HG03097 (cell line): ENCODE results near the gene F12.
A peak's percentile ranks its signal among the peaks of the same experiment; 100 is the strongest.

Experiments used
- ATAC-seq: cut with Tn5 transposase; IDR thresholded peaks from one replicate; pipeline ENCODE4 v1.9.1; 2021; ENCODE audit not compliant: unreplicated experiment, low FRiP score

F12 gene

DNA sequence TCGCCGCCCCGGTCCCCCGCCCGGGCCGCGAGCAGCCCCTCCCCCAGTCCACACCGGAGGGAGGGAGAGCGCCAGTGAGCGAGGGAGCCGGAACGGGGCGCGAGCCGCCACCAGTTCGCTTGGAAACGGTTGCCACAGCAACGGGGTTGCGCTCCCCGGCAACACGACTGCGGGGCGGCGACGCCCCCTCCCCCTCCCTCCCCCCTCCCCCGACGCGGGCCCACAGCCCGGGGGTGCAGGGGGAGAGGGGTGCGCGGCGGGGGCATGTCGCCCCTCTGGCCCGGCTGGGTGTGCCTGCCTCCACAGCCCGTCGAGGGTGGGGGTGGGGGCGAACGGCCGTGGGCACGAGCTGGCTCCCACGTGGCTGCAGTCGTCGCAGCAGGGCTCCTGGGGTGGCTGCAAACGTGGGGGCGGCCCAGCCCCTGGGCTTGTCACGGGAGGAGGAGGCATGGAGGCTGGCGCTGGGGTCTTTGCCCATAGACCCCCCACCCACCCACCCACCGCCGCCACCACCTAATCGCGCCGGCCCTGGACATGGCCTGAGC is 37.8 kb upstream of the F12 start:
- peak; percentile 23 for ATAC-seq

DNA sequence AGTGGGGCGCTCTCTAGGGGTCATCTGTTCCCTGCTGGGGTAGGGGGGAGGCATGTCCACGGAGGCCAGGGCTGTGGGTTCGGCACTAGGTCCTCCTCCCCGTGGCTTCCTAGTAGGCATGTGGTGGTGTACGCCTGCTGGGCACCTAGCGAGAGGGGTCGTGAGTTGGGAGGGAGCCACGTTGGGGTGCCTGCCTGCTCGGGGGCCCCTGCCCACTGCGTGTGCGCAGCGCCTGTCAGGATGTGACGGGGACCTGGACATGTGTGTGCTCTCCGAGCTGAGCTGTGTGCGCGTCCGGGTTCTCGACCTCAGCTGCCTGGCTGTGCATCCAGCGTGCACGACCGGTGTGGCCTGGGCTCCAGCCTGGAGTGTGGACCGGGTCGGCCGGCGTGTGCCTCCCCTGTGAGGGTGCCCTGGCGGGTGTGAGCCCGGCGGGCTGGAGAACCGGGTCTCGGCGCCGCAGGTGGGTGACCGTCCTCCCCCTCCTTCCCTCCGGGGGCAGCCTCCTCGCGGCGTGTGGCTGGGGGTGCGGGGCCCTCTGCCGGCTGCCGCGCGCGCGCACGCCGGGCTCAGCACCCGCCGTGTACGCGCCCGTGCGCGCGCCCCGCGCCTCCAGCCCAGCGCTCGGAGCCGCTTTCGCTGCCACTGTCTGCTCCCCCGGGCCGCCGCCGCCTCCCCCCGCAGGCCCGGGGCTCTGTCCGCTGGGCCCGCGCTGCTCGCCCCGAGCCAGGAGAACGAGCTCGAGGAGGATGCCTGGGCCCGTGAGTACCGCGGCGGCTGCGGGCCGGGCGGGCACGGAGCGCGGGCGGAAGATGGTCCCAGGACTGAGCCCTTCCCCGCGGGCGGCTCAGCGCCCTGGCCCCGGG is 37.1 kb upstream of the F12 start, which contains the start of gene PRR7:
PRR7 (plus strand) TSS at position 615 of the 866 bp plus-strand sequence. CDS start 8,254 bp downstream, outside the sequence.
- peak; percentile 40 for ATAC-seq

DNA sequence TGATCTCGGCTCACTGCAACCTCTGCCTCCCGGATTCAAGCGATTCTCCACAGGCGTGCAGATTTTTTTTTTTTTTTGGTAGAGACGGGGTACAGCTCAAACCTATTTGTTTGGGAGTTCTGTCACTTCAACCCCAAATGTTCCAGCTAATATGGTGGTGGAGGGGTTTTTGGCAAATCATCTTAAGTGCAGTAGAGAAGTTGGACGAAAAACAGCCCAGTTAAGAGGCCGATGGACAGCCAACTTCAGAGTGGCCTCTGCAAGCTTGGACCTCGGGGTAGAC is 36.5 kb upstream of the F12 start:
- no peak for ATAC-seq

DNA sequence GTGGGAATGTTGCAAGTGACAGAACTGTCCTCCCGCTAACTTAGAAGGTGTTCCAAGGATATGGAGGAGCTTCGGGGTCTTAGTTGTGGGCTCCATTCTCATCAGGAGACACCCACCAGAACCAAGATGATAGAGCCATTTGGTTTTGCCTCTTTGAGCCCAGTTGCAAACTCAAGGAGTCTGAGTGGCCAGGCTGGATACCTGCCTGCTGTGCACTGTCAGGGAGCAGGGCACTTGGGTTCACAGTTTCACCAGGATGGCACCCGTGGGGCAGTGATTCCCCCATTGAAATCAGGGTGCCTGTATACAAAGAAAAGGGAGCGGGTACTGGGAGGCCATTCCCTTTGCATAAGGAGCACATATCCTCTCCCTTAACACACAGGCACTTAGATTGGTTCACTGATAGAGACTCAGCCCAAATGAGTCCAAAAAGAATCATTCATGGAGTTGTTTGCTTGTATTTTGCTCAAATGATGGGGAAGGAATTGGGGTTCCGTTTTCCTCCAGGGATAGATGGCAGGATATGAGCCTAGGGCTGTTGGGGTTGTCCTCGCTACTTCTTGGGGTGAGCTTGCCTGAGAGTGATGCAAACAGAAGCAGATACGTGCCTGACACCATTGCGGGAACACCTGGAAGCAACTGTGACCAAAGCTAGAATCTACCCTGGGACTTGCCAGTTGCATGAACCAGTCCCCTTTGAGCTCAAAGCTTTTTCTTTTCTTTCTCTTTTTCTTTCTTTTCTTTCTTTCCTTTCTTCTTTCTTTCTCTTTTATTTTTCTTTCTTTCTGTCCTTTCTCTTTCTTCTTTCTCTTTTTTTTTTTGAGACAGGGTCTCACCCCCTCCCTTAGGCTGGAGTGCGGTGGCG is 35.9 kb upstream of the F12 start:
- ATAC-seq = no peak

DNA sequence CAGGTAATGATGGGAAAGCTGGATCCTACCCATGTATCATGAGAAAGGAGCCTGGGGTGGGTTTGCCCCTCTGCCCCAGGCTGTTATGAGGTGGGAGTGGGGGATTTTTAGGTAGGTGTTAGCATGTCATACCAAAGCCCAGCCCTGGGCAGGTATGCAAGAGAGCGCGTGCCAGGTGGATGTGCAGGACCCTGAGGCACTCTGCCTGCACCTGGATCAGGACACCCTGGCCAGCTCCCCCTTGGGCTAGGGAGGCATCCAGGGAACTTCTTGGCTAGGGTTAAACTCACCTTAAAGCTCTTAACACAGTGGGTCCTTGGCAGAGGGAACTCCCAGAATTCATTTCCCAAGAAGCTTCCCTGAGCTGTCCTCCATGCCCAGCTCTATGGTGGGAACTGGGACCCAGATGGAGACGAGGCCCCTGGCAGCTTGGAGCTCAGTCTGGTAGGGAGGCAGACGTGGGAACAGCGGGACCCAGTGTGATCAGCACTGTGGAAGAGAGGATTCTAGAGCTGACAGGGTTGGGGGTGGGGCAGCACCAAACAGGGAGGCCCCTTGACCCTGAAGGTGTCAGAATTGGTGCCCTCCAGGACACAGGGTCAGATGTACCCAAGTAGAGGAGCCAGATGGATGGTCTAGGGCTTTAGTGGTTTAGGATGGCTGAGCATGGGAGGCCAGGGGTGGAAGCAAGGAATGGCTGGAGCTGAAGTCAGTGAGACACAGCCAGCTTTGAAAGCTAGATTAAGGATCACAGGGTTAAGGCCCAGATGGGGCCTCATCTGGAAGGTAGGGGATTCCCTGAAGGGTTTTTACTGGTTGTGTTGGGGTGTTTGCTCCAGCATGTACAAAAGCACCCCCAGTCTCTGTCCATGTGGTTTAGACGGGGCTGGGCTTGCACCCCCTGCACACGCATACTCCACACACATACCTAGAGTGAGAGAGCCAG is 35.0 kb upstream of the F12 start:
- no peak for ATAC-seq

DNA sequence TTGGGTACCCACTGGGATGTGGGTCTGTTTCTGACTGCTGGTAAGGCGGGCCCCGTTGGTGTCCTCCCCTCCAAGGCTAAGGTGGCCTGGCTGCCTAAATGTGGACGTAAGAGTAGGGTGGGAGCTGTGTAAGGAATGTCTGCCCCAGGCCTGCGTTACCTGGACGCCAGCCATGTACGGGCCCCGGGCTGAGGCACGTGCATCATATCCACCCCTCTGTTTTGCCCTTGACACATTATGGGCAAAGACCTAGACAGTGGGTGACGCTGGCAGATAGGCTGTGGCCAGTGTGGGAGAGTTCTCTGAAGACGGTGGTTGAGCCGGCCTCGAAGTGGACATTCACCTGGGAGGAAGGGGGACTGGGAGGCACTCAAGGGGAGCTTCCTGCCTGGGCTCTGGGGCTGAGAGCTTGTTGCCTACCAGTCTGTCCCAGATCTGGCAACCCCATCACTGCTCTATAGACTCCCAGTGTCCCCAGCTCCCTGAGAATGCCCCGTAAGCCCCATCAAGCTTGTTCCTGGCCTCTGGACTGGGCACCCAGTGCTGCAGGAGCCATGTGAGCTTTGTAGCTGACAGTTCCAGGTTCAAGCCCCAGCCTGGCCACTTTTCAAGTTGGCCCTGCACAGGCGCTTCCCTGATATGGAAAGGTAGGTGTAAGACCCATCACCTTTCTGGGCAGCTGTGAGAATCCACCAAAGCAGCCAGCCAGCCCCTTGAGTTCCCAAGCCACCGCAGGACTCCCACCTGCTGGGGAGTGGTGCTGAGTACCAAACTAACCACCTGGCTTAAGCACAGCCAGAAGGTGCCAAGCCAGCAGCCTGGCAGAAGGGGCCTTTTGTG is 34.0 kb upstream of the F12 start:
- no peak for ATAC-seq

DNA sequence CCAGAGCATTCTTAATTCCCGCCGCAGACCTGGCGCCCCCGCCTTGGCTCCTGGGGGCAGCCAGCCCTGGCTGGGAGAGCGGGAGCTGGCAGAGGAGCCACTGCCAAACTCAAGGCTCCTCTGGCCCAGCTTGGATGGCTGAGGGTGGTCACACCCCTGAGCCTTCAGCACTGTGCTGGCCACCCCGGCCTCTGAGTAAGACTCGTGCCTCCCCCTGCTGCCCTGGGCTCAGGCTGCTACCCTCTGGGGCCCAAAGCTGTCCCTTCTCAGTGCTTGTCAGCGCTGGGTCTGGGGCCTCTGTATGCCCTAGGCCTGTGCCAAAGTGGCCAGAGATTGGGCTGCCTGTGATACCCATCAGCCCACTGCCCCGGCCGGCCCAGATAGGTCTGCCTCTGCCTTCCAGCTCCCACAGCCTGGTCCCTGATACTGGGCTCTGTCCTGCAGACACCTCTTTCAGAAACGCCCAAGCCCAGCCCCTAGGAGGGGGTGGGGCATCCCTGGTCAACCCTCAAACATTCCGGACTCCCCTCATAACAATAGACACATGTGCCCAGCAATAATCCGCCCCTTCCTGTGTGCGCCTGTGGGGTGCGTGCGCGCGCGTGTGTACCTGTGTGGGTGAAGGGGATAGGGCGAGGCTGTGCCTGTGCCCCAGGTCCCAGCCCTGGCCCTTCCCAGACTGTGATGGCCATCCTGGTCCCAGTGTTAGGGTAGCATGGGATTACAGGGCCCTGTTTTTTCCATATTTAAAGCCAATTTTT is 32.9 kb upstream of the F12 start:
- no peak for ATAC-seq

DNA sequence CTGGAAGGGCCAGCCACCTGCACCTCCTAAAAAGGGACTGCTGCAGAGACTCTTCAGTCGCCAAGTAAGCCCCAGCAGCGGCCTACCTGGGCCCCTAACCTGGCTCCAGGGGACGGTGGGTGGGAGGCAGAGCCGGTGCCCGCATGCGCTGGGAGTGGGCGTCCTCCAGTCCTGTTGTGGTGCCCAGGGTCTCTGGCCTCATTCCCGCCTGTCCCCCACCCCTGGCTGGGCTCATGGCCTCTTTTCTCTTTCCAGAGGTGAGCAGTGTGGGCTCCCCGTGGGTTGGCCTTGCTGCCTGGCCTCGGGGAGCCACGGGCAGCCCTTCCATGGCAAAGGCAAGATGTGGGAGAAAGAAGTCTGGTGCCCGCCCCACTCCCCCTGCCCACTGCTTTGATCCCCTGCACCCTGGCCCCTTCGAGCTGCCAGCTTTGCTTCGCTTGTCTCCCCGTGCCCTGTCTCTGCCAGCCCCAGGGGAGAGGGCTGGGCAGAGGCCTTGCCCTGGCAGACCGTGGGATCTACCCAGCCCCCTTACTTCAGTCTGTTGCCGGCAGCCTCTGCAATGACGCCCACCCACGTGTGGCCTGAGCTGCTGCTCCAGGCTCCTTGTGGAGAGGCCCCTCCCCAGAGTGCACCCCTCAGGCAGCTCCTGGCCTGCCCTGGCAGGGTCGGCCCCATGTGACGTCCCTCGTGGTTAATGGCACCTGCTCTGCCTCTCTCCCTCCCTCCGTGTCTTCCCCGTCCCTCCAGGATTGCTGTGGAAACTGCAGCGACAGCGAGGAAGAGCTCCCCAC is 31.8 kb upstream of the F12 start:
- no peak for ATAC-seq

DNA sequence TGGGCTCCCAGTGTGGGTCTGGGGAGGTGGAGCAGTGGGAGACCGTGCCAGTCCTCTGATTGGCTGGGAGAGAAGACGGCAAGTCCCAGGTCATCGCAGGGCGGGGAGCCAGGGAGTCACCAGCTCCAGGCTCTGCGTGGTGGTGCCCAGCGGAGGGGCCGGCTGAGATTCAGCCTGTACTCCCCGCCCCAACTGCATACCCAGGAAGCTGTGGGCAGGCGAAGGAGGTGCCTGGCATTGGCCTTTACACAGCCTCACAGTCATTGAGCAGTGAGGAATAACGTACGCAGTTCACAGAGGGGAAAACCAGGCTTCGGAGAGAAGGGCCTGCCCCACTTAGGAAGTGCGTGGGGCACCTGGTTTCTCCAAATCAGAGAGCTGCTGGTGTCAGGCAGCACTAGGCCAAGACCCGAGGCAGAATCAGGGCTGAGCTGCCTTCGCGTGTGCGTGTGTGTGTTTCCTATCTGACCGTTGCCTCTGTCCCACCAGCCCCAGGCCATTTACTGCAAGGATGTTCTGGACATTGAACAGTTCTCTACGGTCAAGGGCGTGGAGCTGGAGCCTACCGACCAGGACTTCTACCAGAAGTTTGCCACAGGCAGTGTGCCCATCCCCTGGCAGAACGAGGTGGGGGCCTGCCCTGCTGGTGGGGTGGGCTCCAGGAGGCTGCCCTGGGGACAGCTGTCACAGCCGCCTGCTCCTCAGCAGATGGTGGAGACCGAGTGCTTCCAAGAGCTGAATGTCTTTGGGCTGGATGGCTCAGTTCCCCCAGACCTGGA is 31.0 kb upstream of the F12 start:
- no peak for ATAC-seq

DNA sequence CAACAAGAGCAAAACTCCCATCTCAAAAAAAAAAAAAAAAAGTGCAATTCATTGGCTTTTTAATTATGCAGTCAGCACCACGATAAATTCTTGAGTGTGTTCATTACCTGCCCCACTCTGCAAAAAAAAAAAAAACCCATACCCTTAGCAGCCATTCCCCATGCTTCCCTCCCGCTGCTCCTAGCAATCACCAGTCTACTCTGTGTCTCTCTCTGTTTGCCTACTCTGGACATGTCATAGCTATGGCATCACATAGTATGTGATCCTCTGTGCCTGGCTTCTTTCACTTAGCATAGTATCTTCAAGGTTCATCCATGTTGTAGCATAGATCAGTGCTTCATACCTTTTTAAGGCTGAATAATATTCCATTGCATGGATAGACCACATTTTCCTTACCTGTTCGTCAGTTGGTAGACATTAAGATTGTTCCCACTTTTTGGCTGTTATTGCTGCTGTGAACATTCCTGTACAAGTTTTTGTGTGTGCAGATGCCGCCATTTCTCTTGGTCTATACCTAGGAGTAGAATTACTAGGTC is 30.2 kb upstream of the F12 start:
- no peak for ATAC-seq

DNA sequence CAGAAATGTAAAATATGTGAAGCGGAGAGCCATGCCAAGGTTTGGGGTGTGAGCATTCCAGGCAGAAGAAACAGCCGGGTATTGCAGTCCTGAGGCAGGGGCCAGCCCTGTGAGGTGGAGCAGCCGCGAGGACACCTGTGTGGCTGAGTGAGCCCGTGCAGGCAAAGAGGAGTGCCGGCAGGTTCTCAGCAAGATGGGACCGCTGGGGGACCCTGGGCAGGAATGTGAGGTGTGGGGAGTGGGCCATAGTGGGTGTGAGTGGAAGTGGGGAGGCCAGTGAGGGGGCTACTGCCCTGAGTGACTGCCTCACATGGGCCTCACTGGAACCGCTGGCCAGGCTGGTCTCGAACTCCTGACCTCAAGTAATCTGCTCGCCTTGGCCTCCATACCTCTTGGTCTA is 29.1 kb upstream of the F12 start:
- no peak for ATAC-seq

DNA sequence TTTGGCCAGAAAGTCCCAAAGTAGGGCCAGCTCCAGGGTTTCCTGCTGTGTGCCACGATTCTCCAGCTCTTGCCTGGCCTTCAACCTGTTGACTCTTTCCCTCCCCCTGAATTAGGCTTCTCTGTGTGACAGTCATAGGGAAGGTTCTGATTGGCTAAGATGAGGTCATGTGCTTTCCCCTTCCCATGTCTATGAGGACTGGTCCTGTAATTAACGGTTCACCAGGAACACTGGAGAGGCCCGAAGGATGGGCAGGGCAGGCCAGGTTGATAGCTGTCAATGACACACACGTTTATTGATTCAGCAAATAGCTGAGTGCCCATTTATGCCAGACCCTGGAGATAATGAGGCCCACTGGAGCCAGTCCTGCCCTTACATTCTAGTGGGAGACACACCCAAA is 28.3 kb upstream of the F12 start:
- ATAC-seq = no peak

DNA sequence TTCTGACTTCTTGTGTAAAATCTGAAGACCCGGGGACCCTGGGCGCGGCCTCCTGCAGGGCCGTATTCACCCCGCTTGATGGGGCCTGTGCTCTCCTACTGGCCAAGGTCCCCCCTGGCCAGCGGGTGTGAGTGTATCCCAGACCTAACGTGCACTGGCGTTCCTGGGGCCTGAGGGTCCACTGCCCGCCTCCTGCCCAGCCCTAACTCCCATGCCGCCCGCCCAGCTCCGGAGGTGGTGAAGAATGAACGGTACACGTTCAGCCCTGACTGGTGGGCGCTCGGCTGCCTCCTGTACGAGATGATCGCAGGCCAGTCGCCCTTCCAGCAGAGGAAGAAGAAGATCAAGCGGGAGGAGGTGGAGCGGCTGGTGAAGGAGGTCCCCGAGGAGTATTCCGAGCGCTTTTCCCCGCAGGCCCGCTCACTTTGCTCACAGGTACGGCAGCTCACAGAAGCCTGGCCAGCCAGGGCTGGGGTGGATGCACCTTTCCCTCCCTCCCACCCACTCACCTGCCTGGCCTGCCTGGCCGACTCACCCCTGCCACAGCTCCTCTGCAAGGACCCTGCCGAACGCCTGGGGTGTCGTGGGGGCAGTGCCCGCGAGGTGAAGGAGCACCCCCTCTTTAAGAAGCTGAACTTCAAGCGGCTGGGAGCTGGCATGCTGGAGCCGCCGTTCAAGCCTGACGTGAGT is 26.6 kb upstream of the F12 start:
- no peak for ATAC-seq

DNA sequence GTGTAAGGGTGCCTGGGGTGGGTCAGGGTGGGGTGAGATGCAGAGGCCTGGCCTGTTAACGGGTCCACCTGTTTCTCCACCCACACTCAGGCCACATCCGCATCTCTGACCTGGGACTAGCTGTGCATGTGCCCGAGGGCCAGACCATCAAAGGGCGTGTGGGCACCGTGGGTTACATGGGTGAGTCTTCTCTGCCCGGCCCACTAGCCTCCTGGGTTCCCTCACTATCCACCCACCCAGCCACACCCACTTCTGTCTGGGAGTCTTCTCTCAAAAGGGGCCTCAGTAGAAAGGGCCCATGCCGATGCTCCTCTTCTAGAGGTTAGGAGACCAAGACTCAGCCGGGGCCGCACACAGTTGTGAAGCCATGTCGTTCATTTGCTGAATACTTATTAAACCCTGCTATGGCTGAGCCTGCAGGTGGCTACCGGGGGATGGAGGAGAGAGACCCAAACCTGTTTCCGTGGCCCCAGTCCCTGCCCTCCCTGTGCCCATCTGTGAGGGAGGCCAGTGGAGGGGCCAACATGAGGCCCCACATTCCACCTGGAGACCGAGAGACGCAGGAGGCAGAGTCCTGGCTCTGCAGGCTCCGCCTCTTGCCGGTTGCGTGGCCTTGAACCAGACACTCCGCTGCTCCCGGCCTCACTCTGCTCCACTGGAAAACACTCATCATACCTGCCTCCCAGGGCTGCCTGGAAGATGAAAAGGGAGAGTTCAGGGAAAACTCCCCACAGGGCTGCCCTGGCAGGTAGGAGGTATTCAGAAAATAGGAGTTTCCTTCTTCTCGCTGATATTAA is 25.8 kb upstream of the F12 start:
- no peak for ATAC-seq

DNA sequence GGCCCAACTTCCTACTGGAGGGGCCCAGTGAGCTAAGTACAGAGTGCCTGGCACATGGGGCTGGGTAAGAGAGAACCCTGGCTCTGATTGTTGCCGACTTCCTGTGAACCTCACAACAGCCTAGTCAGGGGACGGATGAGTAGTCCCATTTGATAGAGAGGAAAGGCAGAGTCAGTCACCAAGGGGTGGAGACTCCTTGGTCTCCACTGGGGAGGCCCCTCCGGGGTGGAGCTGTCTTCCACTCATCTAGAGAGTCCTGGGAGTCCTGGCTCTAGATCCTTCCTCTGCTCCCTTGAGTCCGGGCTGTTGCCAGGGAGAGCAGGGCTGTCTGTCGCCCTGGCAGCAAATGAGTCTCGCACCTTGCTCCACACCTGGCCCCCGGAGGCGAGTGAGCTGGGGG is 25.1 kb upstream of the F12 start:
- no peak for ATAC-seq
